IPS-18a (cell line): Measurements from ENCODE around the gene CD83.
A peak's percentile ranks its signal among the peaks of the same experiment; 100 is the strongest.

Experiments
- H3K27ac ChIP-seq: one replicate; pipeline ENCODE4 v1.5.1; 2013; ENCODE audit warnings: low read length
- H3K27me3 ChIP-seq: one replicate; pipeline ENCODE4 v1.6.1; 2013; ENCODE audit warnings: mild to moderate bottlenecking, low read length; ENCODE audit not compliant: control insufficient read depth, insufficient read depth
- H3K36me3 ChIP-seq: one replicate; pipeline ENCODE4 v1.6.1; 2013; ENCODE audit warnings: low read depth, low read length; ENCODE audit not compliant: control insufficient read depth
- H3K4me1 ChIP-seq: one replicate; pipeline ENCODE4 v1.6.1; 2013; ENCODE audit warnings: low read depth, low read length; ENCODE audit not compliant: control insufficient read depth
- H3K4me3 ChIP-seq: one replicate; pipeline ENCODE4 v1.5.1; 2013; ENCODE audit warnings: low read length
- H3K9ac ChIP-seq: one replicate; pipeline ENCODE4 v1.6.1; 2013; ENCODE audit warnings: mild to moderate bottlenecking, low read length, moderate library complexity
- H3K9me3 ChIP-seq: one replicate; pipeline ENCODE4 v1.6.1; 2013; ENCODE audit warnings: low read depth, low read length; ENCODE audit not compliant: control insufficient read depth

CD83 gene

DNA sequence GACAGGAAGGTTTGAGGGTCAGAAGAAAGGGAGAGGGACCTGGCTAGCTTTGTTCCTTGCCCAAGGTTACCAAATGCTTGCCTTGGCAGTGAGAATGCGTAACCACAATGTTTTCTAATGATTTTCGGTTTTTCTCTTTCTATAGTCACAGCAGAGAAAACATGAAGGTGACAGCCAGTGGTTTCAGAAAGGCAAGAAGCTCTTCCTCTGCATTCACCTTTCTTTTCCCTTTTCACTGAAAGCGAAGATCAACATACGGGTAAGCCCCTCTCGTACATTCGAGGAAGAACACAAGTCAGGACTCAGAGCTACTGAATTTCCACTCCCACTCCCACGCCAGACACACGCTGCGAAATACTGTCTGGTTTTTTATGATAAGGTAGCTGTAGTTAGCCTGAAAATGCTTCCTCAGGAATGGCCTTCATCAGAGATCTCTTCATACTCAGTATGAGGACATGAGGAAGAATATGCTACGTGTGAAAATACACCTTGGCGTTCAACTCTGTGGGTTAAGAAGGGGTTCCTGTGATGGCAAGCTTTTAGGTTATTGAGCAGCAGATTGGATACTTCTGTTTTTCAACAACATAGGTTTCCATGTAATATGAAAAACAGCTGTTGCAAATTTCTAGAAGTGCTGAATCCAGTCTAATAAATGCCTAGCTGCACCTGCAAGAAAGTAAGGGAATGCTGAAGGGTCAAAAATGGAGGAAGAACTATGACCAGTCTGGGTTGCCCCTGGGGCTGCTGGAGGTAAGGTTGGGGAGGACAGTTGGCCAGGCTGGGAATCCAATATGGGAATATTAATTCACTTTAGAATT is 7.4 kb upstream of the CD83 start:
- Histone ChIP-seq H3K27me3 (no peaks in the 10 kb centered on the region), H3K9ac (no peak overlapping the region), H3K4me3 (no peak overlapping the region), H3K9me3 (peaks cover 10% of the 10 kb centered on the region), H3K36me3 (no peaks in the 10 kb centered on the region), H3K4me1 (no peaks in the 10 kb centered on the region), H3K27ac (no peak overlapping the region)

DNA sequence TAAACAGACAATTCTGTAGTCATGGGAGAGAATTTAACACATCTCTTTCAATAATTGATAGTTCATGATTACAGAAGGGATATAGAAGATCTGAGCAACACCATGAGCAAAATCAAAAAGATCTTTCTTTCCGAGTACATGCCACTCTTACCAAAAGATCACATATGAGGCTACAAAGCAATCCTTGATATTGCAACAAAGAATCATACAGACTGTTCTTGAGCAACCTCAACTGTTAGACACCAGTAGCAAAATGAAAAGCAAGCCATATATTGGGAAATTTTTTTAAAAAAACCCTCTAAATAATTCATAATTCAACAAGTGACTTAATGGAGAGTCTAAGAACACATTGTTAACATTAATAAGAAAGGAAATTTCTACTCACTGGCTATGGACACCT is 3.6 kb upstream of the CD83 start:
- H3K27ac ChIP-seq, result no peak overlapping the region
- H3K9ac ChIP-seq, result no peak overlapping the region
- H3K9me3 ChIP-seq, result no peaks in the 10 kb centered on the region
- H3K27me3 ChIP-seq, result peaks cover 22% of the 10 kb centered on the region
- no peak overlapping the region for H3K4me3 ChIP-seq
- H3K4me1 ChIP-seq, result no peaks in the 10 kb centered on the region
- H3K36me3 ChIP-seq, result no peaks in the 10 kb centered on the region

DNA sequence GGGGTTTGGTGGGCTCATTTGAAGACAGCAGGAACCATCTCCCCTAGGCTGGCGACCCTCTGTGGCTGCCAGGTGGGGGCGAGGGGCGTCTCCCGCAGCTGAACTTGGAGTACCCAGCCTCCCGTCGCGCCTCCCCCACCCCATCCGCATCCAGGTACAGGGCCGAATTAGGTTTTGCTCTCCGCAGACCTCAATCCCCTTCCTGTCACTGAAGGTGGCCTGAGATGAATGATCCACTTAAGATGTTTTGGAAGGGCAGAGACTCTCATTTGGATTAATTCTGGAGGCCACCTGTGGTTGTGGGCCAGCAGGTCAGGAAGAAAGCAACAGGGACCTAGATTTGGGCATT is 493 bp downstream of the CD83 start:
- Histone ChIP-seq H3K27ac (no peak overlapping the region), H3K4me1 (no peaks in the 10 kb centered on the region), H3K9me3 (no peaks in the 10 kb centered on the region), H3K4me3 (peak overlapping the region; percentile 79), H3K9ac (peak overlapping the region; percentile 4), H3K36me3 (no peaks in the 10 kb centered on the region), H3K27me3 (peaks cover 24% of the 10 kb centered on the region)

DNA sequence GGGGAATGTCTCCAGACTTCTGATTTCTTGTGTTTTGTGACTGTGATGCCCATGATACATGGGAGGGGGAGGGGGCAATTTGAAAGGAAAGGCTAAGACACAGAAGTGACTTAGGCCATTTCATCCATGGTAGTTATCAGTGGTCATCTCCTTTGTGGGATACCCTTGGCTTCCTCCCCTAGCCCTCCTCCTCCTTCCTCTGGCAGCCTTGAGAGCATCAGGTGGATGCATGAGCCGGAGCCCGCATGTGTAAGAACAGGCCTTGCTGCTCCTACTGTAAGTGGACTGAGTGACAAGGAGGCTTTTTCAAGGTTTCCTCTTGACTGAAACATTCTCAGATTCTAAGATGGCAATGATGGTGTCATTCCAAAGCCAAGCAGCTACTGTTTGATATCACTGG is 874 bp downstream of the CD83 start:
- H3K9ac ChIP-seq, result no peak overlapping the region

DNA sequence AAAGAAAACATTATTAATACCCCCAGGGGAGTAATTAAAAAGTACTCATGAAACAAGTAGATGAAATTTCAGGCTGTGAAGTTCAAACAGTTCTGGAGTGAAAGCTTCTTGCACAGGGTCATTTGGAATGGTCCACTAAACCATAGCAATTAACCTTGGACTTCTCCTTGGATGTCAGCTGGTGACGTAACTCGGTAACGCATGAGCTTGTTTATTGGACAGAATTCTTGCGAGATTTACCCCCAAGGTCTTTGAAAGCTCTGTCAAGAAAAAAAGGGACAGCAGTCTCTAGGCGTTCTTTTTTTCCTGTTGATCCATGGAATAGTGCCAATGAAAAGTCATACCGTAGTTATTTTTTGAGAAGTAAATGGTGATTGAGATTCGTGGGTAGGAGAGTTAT is 2.2 kb downstream of the CD83 start:
- Histone ChIP-seq H3K4me3 (no peak overlapping the region), H3K36me3 (no peaks in the 10 kb centered on the region), H3K9ac (no peak overlapping the region), H3K4me1 (no peaks in the 10 kb centered on the region), H3K27ac (no peak overlapping the region), H3K9me3 (no peaks in the 10 kb centered on the region), H3K27me3 (peaks cover 24% of the 10 kb centered on the region)

More for the DNA sequence above, 874 bp downstream of the CD83 start:
- Histone ChIP-seq H3K4me1 (no peaks in the 10 kb centered on the region), H3K27me3 (peaks cover 24% of the 10 kb centered on the region), H3K9me3 (no peaks in the 10 kb centered on the region), H3K27ac (no peak overlapping the region), H3K4me3 (peak overlapping the region; percentile 79), H3K36me3 (no peaks in the 10 kb centered on the region)

DNA sequence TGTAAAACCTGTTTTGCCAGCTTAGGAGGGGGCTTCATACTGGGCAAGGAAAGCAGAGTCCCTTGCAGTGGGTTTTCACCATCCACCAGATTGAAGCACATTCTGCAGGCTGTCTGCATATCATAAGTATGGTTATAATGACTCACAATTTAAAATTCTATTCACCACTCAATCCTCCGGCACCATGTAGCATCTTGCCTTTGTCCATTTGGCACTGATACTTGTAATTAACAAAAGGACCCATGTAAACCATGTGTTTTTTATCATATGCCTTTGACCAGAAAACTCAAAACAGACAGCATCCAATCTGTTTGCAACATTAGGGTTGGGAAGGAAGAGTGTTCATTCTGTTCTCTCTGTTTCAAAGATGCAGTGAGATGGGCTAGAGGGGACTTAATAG is 3.0 kb downstream of the CD83 start:
- no peak overlapping the region for H3K9ac ChIP-seq
- no peaks in the 10 kb centered on the region for H3K4me1 ChIP-seq
- H3K27me3 ChIP-seq, result peaks cover 24% of the 10 kb centered on the region
- H3K36me3 ChIP-seq, result no peaks in the 10 kb centered on the region
- no peak overlapping the region for H3K4me3 ChIP-seq
- H3K27ac ChIP-seq, result no peak overlapping the region
- no peaks in the 10 kb centered on the region for H3K9me3 ChIP-seq

DNA sequence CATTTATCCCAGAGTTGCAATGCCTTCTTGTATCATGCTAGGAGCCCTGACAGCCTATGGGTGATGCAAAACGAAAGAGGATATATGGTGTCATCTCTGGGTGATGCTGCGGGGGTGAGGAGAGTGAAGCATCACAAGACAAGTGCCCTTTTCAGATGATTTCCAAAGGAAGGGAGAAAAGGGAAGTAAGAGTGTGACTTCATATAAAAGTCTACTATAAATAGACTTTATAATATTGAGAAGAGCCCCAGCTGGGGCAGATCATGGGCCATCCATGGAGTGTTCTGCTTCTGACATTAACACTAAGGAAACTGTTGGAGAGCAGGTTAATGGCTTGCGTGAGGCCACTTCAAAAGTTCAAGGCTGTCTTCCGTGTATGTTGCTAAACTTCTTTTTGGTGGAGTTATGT is 4.4 kb downstream of the CD83 start:
- Histone ChIP-seq H3K9me3 (no peaks in the 10 kb centered on the region), H3K27ac (no peak overlapping the region), H3K9ac (no peak overlapping the region), H3K4me3 (no peak overlapping the region), H3K27me3 (peaks cover 17% of the 10 kb centered on the region), H3K36me3 (no peaks in the 10 kb centered on the region), H3K4me1 (no peaks in the 10 kb centered on the region)

DNA sequence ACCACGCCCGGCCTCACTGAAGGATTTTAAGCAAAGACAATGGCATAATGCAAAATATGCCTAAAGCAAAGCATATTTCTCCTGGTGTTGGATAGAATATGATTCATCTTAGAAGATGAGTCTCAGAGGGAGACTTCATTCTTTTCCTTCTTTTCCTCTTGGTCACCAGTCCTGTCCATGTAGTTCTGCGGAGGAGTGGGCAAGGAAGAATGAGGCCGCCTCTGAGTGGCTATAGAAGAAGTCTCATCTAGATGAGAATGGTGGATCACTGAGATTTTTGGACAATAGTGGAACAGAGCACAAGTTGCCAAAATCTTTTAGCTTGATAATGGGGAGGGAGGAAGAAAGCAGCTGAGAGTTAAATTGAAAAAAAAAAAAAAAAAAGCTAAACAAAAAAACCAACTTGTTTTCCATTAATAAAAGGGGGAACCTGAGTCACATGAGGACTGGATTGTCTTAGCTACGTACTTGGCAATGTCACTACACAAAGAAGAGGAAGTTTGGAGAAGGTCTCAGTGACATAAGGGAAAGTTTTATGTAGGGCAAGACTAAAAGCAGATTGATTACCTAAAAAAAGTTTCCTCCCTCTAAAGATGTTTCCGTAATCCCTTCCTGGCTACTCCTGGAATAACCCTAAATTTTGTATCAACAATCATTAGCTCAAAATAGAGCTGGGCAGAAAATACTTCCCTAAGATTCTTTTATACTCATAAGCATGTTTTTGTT is 6.0 kb downstream of the CD83 start:
- H3K27ac ChIP-seq, result no peak overlapping the region
- no peak overlapping the region for H3K9ac ChIP-seq
- no peak overlapping the region for H3K4me3 ChIP-seq
- H3K9me3 ChIP-seq, result no peaks in the 10 kb centered on the region
- H3K27me3 ChIP-seq, result peaks cover 6% of the 10 kb centered on the region
- H3K4me1 ChIP-seq, result peaks cover 12% of the 10 kb centered on the region
- no peaks in the 10 kb centered on the region for H3K36me3 ChIP-seq

DNA sequence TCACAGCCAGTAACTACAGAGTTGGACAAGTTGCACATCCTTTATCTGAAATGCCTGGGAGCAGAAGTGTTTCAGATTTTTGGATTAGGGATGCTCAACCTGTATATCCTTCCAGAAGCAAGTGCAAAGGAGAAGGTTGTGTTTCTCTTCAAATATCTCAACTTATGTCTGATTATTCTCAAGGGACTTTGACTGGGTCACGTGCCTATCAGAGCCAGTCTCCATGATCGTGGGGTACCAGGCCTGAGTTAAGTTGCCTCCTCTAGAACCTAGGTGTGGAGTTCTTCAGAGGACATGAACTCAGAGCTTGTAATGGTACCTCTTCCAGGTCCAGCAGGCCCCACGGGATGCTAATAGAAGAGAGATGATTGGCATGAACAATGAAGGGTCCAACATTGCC is 7.8 kb downstream of the CD83 start:
- Histone ChIP-seq H3K9me3 (no peaks in the 10 kb centered on the region), H3K27me3 (no peaks in the 10 kb centered on the region), H3K36me3 (no peaks in the 10 kb centered on the region), H3K27ac (no peak overlapping the region), H3K4me3 (no peak overlapping the region), H3K4me1 (peaks cover 26% of the 10 kb centered on the region), H3K9ac (no peak overlapping the region)

DNA sequence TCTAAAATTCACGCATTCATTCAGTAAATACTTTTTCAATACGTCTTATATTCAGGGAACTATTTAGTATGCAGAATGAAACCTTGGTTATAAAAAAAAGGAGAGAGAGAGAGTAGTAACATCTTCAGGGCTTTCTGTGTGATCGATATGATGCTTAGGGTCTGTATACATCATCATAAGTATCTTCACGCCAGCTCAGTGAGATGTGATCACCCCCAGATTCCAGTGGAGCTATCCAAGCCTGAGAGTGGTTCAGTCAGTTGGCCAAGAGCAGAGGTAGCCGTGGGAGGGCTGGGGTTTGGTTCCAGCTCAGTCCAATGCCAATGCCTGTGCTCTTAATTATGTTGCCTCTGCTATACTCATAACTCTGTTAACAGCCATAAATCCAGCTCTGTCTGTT is 8.6 kb downstream of the CD83 start:
- no peaks in the 10 kb centered on the region for H3K36me3 ChIP-seq

DNA sequence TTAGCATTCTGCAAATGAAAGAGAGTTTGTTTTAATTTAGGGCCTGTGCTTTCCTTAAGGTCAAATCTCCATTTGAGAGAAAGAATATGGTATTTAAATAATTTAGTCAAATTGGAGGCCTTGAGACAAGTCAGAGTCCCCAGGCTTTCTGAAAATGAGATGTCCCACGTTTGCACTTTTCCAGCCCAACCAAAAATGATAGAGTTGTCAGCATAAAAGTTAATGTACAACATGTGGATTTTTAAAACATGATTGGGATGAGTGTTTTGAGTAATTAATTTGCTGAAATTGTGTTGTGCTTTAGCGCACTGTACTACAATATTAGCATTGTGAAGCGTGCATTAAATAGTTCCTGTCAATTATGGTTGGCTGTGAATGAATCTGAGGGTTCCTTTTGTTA is 10.0 kb downstream of the CD83 start:
- Histone ChIP-seq H3K36me3 (no peaks in the 10 kb centered on the region), H3K9me3 (no peaks in the 10 kb centered on the region)

More for the DNA sequence above, 8.6 kb downstream of the CD83 start:
- H3K4me3 ChIP-seq, result no peak overlapping the region
- no peak overlapping the region for H3K27ac ChIP-seq
- no peak overlapping the region for H3K9ac ChIP-seq
- H3K9me3 ChIP-seq, result no peaks in the 10 kb centered on the region
- no peaks in the 10 kb centered on the region for H3K27me3 ChIP-seq
- H3K4me1 ChIP-seq, result peaks cover 26% of the 10 kb centered on the region

DNA sequence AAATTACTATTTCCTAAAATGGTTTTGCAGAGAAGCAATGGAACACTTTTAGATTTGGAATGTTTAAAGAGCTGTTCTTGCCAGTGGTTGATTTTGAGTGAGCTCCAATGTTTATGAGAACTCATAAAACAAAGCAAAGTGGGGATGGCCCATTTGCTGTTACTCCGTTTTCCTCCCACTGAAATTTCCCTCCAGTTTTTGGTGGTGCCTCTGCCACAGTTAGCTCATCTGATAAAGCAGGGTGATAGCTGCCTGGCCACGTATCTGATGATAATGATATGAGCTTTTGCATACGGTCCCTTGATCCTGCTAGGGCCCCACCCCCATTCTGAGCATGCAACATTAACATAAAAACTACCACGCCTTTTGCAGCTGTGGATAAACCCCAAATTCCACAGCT is 10.4 kb downstream of the CD83 start:
- Histone ChIP-seq H3K27me3 (no peaks in the 10 kb centered on the region), H3K9ac (no peak overlapping the region), H3K36me3 (no peaks in the 10 kb centered on the region), H3K4me3 (no peak overlapping the region), H3K4me1 (peaks cover 26% of the 10 kb centered on the region), H3K27ac (no peak overlapping the region), H3K9me3 (no peaks in the 10 kb centered on the region)

More for the DNA sequence above, 10.0 kb downstream of the CD83 start:
- H3K4me3 ChIP-seq, result no peak overlapping the region
- no peaks in the 10 kb centered on the region for H3K27me3 ChIP-seq
- peaks cover 26% of the 10 kb centered on the region for H3K4me1 ChIP-seq
- no peak overlapping the region for H3K27ac ChIP-seq
- H3K9ac ChIP-seq, result no peak overlapping the region
